Endothelial cell of umbilical vein (primary cell): ENCODE results near the gene POLR2F. TPM values are rescaled to one million over a fixed set of nuclear protein-coding genes. Genes with fewer than 3 reads are reported as not detected.

ENCODE experiments used
- BruUV-seq: library from RNA; stranded (reverse); fragments of 400-500 nt; replicated peaks from 2 replicates; lab custom pipeline; 2021; lab: Mats Ljungman, UMichigan
- CTCF ChIA-PET: fragments of 300-600, 350-600 bp; sonication (Branson Sonifier 250); formaldehyde crosslinking; loops from one replicate; lab custom pipeline; 2021; ENCODE audit warnings: antibody characterized with exemption, inconsistent platforms; lab: Charles Lee
- POLR2A ChIA-PET: fragments of 300-600, 350-600 bp; sonication (Branson Sonifier 250); formaldehyde crosslinking; loops from one replicate; lab custom pipeline; 2021; ENCODE audit warnings: antibody characterized with exemption, inconsistent platforms; lab: Charles Lee
- DNase-seq: peaks from one replicate; pipeline ENCODE4 v3.0.0-alpha.2; 2011; ENCODE audit warnings: low read depth, low spot score
- FAIRE-seq: peaks from 2 replicates; lab custom pipeline; 2011; peaks lifted over from hg19 to GRCh38; lab: Jason Lieb, UNC
- H2AFZ ChIP-seq: 2 replicates; pipeline ENCODE4 v1.6.0; 2012; ENCODE audit warnings: low read depth, low read length, control low read depth, inconsistent platforms
- H3K27ac ChIP-seq: 2 replicates; pipeline ENCODE4 v1.5.1; 2011; ENCODE audit warnings: low read depth, mild to moderate bottlenecking, control low read depth, low read length, moderate library complexity; ENCODE audit not compliant: insufficient read depth
- H3K27me3 ChIP-seq, 2 experiments: 2 replicates each; pipeline versions ENCODE4 v1.6.0 to v1.6.1; 2011; ENCODE audit warnings: low read length in 2 of 2, mixed read lengths in 1 of 2; ENCODE audit not compliant: control insufficient read depth in 2 of 2, insufficient read depth in 2 of 2
- H3K36me3 ChIP-seq, 2 experiments: 2 replicates in 1 of 2; 3 replicates in 1 of 2; pipeline ENCODE4 v1.5.1; 2011; ENCODE audit warnings: low read length in 2 of 2, mild to moderate bottlenecking in 1 of 2, moderate library complexity in 1 of 2; ENCODE audit not compliant: control insufficient read depth in 2 of 2, insufficient read depth in 2 of 2; ENCODE audit errors: extremely low read depth in 1 of 2
- H3K4me1 ChIP-seq: 3 replicates; pipeline ENCODE4 v1.5.1; 2011; ENCODE audit warnings: mild to moderate bottlenecking, low read length; ENCODE audit not compliant: control insufficient read depth, insufficient read depth; ENCODE audit errors: extremely low read depth
- H3K4me2 ChIP-seq: 2 replicates; pipeline ENCODE4 v1.6.1; 2011; ENCODE audit warnings: low read length, control low read depth, mixed read lengths; ENCODE audit not compliant: insufficient read depth
- H3K4me3 ChIP-seq, 3 experiments: fragments of 200-600 bp in 1 of 3; sonication (generic), shearing (Covaris generic) in 1 of 3; replicated peaks in 1 of 3; 2 replicates each; pipeline ENCODE4 v1.5.1; 2011 to 2016; ENCODE audit warnings: control low read depth in 3 of 3, low read length in 3 of 3, mild to moderate bottlenecking in 2 of 3, inconsistent platforms in 1 of 3, low read depth in 1 of 3, moderate library complexity in 1 of 3; ENCODE audit not compliant: insufficient read depth in 1 of 3
- H3K79me2 ChIP-seq: 2 replicates; pipeline ENCODE4 v1.6.0; 2012; ENCODE audit warnings: low read length, inconsistent platforms; ENCODE audit not compliant: control insufficient read depth, insufficient read depth
- H3K9ac ChIP-seq: replicated peaks from 2 replicates; pipeline ENCODE3; 2011; ENCODE audit warnings: low read length, control low read depth; ENCODE audit not compliant: insufficient read depth; ENCODE audit errors: extremely low read depth
- H3K9me1 ChIP-seq: replicated peaks from 3 replicates; pipeline ENCODE4 v1.6.0; 2011; ENCODE audit warnings: mild to moderate bottlenecking, low read length; ENCODE audit not compliant: control insufficient read depth, insufficient read depth; ENCODE audit errors: extremely low read depth
- H3K9me3 ChIP-seq: replicated peaks from 2 replicates; pipeline ENCODE4 v1.5.1; 2012; ENCODE audit warnings: low read length, inconsistent platforms; ENCODE audit not compliant: control insufficient read depth, insufficient read depth
- H4K20me1 ChIP-seq: replicated peaks from 2 replicates; pipeline ENCODE3; 2011; ENCODE audit warnings: mild to moderate bottlenecking, low read length; ENCODE audit not compliant: control insufficient read depth, insufficient read depth; ENCODE audit errors: extremely low read depth
- EZH2 ChIP-seq: IDR thresholded peaks from 2 replicates; pipeline ENCODE4 v1.6.1; 2012; ENCODE audit warnings: borderline replicate concordance, low read depth, mild to moderate bottlenecking, moderate library complexity, low read length, inconsistent platforms; ENCODE audit not compliant: severe bottlenecking
- FOS ChIP-seq: IDR thresholded peaks from 2 replicates; pipeline ENCODE4 v1.6.1; 2011; ENCODE audit warnings: mild to moderate bottlenecking, low read length, moderate library complexity, borderline replicate concordance; ENCODE audit not compliant: insufficient read depth
- GATA2 ChIP-seq: IDR thresholded peaks from 2 replicates; pipeline ENCODE4 v1.7.0; 2011; ENCODE audit warnings: low read depth, mild to moderate bottlenecking, moderate library complexity, mixed read lengths, low read length; ENCODE audit not compliant: insufficient read length, insufficient read depth
- JUN ChIP-seq: IDR thresholded peaks from 2 replicates; pipeline ENCODE4 v1.6.1; 2011; ENCODE audit warnings: borderline replicate concordance, low read depth; ENCODE audit not compliant: insufficient read length, insufficient read depth
- MYC ChIP-seq: IDR thresholded peaks from one replicate; pipeline ENCODE4 v1.6.1; 2011; ENCODE audit warnings: mild to moderate bottlenecking, low read depth, low read length
- POLR2A ChIP-seq: IDR thresholded peaks from 2 replicates; pipeline ENCODE4 v1.6.1; 2012; ENCODE audit warnings: low read depth, mild to moderate bottlenecking, control low read depth, low read length
- POLR2AphosphoS5 ChIP-seq: IDR thresholded peaks from 2 replicates; pipeline ENCODE4 v1.6.1; 2012; ENCODE audit warnings: low read depth, mild to moderate bottlenecking, control low read depth, low read length, moderate library complexity; ENCODE audit not compliant: insufficient read depth
- dilution Hi-C: fragments of 300-500 bp; cut with MboI; formaldehyde crosslinking; loops from one replicate; pipeline ENCODE4 v1.15.0; 2019; ENCODE audit warnings: low sequenced_read_pairs; ENCODE audit not compliant: extremely low pct_ligation_motif_present
- intact Hi-C: fragments of 100-400 bp; cut with micrococcal nuclease; formaldehyde crosslinking; loops from one replicate; pipeline ENCODE4 v1.10.0; 2022
- microRNA-seq: library from miRNA; unstranded; fragments of <30 nt; microRNA quantifications from one replicate; pipeline ENCODE4 v1.2.0, GENCODE V29; 2021; ENCODE audit warnings: borderline number of aligned reads, borderline replicate concordance
- polyA plus RNA-seq, 4 experiments: library from polyadenylated mRNA; depleted of rRNA in 3 of 4; stranded (reverse) in 3 of 4; unstranded in 1 of 4; fragments of >200 nt; gene quantifications; 2 replicates each; pipeline versions ENCODE4 v1.2.1 to v1.2.3, GENCODE V29; 2011 to 2012; ENCODE audit warnings: missing spikeins in 1 of 4
- total RNA-seq: library from RNA; stranded (reverse); gene quantifications from 2 replicates; pipeline ENCODE4 v1.2.3, GENCODE V29; 2021
- TF ChIP-seq, protein P1 (sequence below), 2 donors: IDR thresholded peaks; 1 replicate in 1 of 2; 2 replicates in 1 of 2; pipeline ENCODE4 v1.5.1; 2011; ENCODE audit warnings: low read length in 2 of 2, mild to moderate bottlenecking in 2 of 2, moderate library complexity in 2 of 2, control low read depth in 1 of 2, inconsistent platforms in 1 of 2, low read depth in 1 of 2; ENCODE audit not compliant: insufficient read depth in 1 of 2; ENCODE audit errors: extremely low read depth in 1 of 2
- TF ChIP-seq, protein P2 (sequence below): IDR thresholded peaks from 2 replicates; pipeline ENCODE4 v1.6.1; 2011; ENCODE audit not compliant: insufficient read depth, insufficient read length

POLR2F gene
- total and polyA plus RNA-seq, 2 donors (not counting 3 experiments of a cell fraction or from before 2014, with no cell fraction given): 106 to 112 TPM

DNA sequence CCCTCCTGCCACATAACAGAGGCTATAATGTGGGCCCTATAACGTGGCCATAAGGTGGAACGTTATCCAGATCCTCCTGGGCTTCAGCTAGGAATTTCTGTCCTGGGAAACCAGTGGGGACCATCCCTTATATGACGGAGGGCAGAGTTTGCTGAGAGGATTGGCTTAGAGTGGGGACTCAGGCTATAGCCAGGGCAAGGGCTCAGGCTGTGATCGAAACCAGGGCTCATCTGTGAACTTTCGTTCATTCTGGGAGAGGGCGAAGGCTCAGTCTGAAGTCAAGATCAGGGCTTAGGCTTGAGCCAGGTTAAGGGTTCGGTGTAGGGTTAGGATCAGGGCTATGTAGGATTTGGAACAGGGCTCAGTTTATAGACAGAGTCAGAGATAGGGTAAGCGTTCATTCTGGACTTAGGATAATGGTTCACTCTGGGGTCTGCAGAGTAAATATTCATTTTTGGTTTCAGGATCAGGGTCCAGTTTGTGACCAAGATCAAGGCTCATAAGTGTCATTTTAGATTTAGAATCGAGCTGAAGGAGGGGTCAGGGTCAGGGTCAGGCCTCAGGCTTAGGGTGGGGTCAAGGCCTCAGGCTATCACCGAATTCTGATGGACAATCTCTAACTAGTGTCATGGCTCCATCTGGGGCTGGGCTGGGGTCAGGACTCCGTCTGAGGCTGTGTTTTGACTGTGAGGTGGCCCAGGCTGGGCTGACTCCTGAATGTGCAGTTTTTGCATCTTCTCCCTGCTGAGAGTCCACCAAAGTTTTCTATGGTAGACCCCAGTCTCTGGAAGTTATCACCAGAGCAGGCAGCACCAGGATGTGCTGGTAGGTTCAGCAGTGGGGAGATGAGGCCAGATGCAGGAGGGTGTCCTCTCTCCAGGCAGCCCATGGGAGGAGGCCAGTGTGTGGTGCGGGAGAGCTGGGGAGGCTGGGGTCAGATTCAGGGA is 64.7 kb downstream of the POLR2F start:
- H3K9ac ChIP-seq: no peak overlapping the region
- BruUV-seq: no TSS peak
- no peak overlapping the region for H2AFZ ChIP-seq
- no peak for FAIRE-seq
- TF ChIP-seq, protein P1, sequence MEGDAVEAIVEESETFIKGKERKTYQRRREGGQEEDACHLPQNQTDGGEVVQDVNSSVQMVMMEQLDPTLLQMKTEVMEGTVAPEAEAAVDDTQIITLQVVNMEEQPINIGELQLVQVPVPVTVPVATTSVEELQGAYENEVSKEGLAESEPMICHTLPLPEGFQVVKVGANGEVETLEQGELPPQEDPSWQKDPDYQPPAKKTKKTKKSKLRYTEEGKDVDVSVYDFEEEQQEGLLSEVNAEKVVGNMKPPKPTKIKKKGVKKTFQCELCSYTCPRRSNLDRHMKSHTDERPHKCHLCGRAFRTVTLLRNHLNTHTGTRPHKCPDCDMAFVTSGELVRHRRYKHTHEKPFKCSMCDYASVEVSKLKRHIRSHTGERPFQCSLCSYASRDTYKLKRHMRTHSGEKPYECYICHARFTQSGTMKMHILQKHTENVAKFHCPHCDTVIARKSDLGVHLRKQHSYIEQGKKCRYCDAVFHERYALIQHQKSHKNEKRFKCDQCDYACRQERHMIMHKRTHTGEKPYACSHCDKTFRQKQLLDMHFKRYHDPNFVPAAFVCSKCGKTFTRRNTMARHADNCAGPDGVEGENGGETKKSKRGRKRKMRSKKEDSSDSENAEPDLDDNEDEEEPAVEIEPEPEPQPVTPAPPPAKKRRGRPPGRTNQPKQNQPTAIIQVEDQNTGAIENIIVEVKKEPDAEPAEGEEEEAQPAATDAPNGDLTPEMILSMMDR (IDR thresholded peaks at IDR 0.05; ENCODE audit: extremely low read depth in 1 of 2, insufficient read depth in 1 of 2, low read depth in 1 of 2, low read length in 2 of 2): no peak
- no peak for TF ChIP-seq POLR2AphosphoS5
- no peak for TF ChIP-seq FOS
- TF ChIP-seq JUN: no peak
- no peak for TF ChIP-seq POLR2A
- no peak for TF ChIP-seq MYC
- no peak for TF ChIP-seq EZH2
- TF ChIP-seq, protein P2, sequence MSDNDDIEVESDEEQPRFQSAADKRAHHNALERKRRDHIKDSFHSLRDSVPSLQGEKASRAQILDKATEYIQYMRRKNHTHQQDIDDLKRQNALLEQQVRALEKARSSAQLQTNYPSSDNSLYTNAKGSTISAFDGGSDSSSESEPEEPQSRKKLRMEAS: no peak
- TF ChIP-seq GATA2: no peak
- no peak overlapping the region for H3K4me2 ChIP-seq
- no peaks in the 10 kb centered on the region for H4K20me1 ChIP-seq
- no peaks in the 10 kb centered on the region for H3K36me3 ChIP-seq
- DNase-seq: no peak
- no peaks in the 10 kb centered on the region for H3K79me2 ChIP-seq
- no peaks in the 10 kb centered on the region for H3K9me3 ChIP-seq
- intact Hi-C loops (no loop called here), dilution Hi-C loops (no loop called here)
- POLR2A ChIA-PET: interaction anchor here (0.5 kb wide), 1 partner anchor 73 kb away, joined by 3 read pairs; no protein-coding TSS in a partner anchor
- H3K27me3 ChIP-seq: no peaks in the 10 kb centered on the region
- no peaks in the 10 kb centered on the region for H3K9me1 ChIP-seq
- H3K27ac ChIP-seq: no peak overlapping the region
- H3K4me3 ChIP-seq: no peak overlapping the region
- CTCF ChIA-PET: interaction anchor here (1.4 kb wide), 1 partner anchor 34 kb away, joined by 10 read pairs; no protein-coding TSS in a partner anchor
- peaks cover 8% of the 10 kb centered on the region for H3K4me1 ChIP-seq

Small RNAs within 50 kb of the gene (microRNA-seq; reads per million reads assigned to microRNA genes)
- not detected for gene MIR4534
- gene MIR6820: not detected

Other genes with a start within 250 kb of the POLR2F start
- 19.7 and 19.9 TPM in 2 replicates for gene GCAT, start 145.8 kb upstream of the POLR2F start, total RNA-seq
- gene GCAT, start 145.8 kb upstream of the POLR2F start, polyA plus RNA-seq: 19.7 and 24.4 TPM in 2 replicates
- not detected in 2 replicates for gene GALR3, start 130.3 kb upstream of the POLR2F start, total RNA-seq
- gene GALR3, start 130.3 kb upstream of the POLR2F start, polyA plus RNA-seq: not detected in 2 replicates
- gene ANKRD54, start 109.4 kb upstream of the POLR2F start, total RNA-seq: 25.5 and 26.0 TPM in 2 replicates
- gene ANKRD54, start 109.4 kb upstream of the POLR2F start, polyA plus RNA-seq: 26.7 and 40.0 TPM in 2 replicates
- gene EIF3L, start 104.3 kb upstream of the POLR2F start, total RNA-seq: 442 and 479 TPM in 2 replicates
- 601 and 647 TPM in 2 replicates for gene EIF3L, start 104.3 kb upstream of the POLR2F start, polyA plus RNA-seq
- 65.2 and 66.9 TPM in 2 replicates for gene MICALL1, start 47.4 kb upstream of the POLR2F start, total RNA-seq
- gene MICALL1, start 47.4 kb upstream of the POLR2F start, polyA plus RNA-seq: 23.9 and 30.5 TPM in 2 replicates
- gene C22orf23, start 98 bp upstream of the POLR2F start, total RNA-seq: 0.44 and 0.46 TPM in 2 replicates
- 0.23 and 0.43 TPM in 2 replicates for gene C22orf23, start 98 bp upstream of the POLR2F start, polyA plus RNA-seq
- not detected in 2 replicates for gene SOX10, start 30.9 kb downstream of the POLR2F start, total RNA-seq
- gene SOX10, start 30.9 kb downstream of the POLR2F start, polyA plus RNA-seq: not detected in 2 replicates
- gene PICK1, start 103.7 kb downstream of the POLR2F start, total RNA-seq: 18.0 and 18.5 TPM in 2 replicates
- gene PICK1, start 103.7 kb downstream of the POLR2F start, polyA plus RNA-seq: 18.8 and 20.8 TPM in 2 replicates
- gene SLC16A8, start 130.5 kb downstream of the POLR2F start, total RNA-seq: not detected in 2 replicates
- gene SLC16A8, start 130.5 kb downstream of the POLR2F start, polyA plus RNA-seq: 0.06 and 0.14 TPM in 2 replicates
- 0.16 and 0.20 TPM in 2 replicates for gene BAIAP2L2, start 157.0 kb downstream of the POLR2F start, total RNA-seq
- 0.35 and 0.43 TPM in 2 replicates for gene BAIAP2L2, start 157.0 kb downstream of the POLR2F start, polyA plus RNA-seq
- gene PLA2G6, start 228.1 kb downstream of the POLR2F start, total RNA-seq: 10.3 and 11.1 TPM in 2 replicates
- 6.6 and 9.9 TPM in 2 replicates for gene PLA2G6, start 228.1 kb downstream of the POLR2F start, polyA plus RNA-seq
- 59.5 and 61.2 TPM in 2 replicates for gene MAFF, start 248.3 kb downstream of the POLR2F start, total RNA-seq
- 29.0 and 30.5 TPM in 2 replicates for gene MAFF, start 248.3 kb downstream of the POLR2F start, polyA plus RNA-seq